ENCODE measurements around the gene LRRC47.

LRRC47 gene

DNA sequence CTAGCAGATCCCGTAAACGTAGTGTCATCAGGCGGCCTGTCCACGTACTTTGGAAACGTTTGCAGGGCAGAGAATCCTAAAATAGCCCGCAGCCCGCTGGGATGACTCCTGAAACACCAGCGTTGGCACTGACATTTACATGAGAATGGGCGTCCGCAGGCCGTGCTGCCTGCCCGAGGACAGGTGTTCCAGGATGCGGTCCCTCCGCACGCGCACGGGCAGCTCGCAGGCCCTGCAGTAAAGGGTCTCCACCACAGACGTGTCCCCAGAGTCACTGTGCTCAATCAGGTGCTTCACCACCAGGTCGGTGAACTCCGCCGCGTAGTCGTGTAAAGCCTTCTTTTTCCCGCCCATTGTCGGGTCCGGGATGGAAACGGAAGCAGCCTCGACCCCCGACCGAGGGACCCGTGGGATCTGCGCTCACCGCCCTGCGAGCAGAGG, 49.9 kb downstream of the LRRC47 start:
- no peak for DNase-seq

DNA sequence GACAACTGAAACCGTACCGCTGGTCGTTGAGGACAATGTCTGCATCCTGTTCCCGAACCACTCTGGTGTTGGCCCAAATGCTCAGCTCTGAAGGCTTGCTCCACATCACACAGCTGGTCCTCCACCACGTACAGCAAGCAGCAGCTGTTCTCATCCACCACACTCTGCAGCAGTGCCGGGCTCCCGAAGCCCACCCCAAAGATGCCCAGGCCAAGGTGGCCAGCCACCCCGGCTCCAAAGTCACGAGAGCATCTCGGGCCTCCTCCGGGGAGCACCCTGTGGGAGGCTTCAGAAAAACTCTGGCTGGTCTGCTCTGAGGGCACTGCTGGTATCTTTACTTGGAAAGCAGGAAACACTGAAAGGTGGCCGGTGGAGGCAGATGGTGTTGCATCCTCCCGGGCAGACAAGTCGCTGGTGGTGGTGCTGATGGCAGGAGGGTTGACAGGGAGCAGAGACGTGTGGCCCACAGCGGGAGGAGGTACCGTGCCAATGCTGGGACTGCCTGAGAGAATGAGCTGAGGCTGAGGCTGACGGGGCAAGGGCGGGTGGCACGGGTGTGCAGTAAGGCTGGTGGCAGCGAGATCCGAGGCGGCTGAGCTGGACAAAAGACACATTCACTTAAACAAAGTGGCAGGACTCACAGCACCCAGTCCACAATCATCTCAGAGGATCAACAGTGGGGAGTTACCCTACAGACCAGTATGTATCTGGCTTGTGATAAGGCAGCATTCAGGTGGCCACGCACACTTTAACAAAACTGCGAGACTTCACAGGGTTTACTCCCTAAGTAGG, 50.5 kb downstream of the LRRC47 start:
- DNase-seq, result no peak

DNA sequence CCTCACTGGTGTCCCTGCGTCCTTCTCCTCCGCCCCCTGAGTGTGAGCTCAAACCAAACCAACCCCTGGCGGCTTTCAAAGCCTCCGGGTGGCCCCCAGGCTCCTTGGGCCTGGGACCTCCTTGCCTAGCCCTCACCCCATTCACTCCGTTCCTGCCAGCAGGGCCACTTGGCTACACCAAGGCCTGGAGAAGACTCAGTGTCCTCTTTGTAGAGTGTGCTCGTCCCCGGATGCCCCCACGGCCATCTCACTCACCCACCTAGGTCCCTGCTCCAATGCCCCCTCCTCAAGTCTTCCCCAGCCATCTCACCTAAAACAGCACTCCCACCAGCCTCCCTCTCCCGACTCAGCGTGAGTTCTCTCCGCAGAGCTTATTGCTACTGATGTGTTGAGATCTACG, 51.2 kb downstream of the LRRC47 start:
- DNase-seq, result no peak

DNA sequence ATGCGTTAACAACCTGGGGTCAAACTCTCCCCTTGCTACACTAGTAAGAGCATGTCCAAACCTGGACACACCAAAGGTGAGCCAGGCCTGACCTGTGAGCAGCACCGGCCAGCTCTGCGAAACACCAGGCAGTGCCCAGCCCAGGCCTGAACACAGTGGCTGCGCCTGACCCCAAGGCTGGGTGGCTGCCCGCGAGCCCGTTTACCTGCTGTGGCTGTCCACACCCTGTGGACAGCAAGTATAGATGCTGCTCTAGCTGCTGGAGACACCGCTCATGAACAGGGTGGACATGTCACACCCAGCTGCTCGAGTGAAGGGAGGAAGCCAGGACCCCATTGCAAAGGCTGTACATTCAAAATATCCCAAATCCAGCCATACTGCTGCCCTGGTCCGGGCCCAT, 51.7 kb downstream of the LRRC47 start:
- no peak for DNase-seq

GRCh38 chr1:3743826-3744225, 52.5 kb downstream of the LRRC47 start:
- no peak for DNase-seq

GRCh38 chr1:3743421-3743820, 52.9 kb downstream of the LRRC47 start:
- no peak for DNase-seq

- no peak for DNase-seq
Measured at GRCh38 chr1:3742439-3743298, 53.6 kb downstream of the LRRC47 start.

- DNase-seq, result no peak
Measured at GRCh38 chr1:3741566-3742438, 54.5 kb downstream of the LRRC47 start.

DNA sequence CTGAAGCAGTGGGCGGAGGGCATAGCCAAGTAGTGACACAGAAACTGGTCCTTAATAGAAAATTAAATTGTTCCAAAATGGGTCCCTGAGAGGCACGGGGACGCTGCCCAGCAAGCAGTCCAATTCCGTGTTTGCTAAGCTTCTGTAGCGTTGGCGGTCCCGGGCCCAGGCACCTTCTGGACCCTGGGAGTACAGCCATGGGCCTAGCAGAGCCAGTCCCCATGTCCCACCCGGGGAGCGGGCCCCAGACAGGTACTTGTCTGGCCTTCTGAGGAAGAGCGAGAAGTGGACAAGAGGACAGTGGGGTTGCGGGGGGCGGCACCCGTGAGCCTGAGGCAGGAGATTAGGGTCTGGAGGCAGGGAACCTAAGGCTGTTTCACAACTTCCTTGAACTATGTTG, 55.5 kb downstream of the LRRC47 start:
- no peak for DNase-seq

DNA sequence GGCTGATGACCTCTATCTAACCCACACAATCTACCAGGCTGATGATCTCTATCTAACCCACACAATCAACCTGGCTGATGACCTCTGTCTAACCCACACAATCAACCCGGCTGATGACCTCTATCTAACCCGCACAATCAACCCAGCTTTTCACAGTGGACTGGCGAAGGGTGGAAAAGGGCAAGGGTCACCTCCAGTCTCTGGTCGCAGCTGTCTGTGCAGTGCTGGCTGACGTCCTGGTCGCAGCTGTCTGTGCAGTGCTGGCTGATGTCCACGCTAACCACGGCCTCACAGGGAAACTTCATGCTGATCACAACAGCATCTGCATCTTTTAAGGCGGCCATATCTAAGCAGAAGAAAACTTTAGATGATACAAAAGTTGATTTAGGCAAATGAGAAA, 56.3 kb downstream of the LRRC47 start:
- no peak for DNase-seq

- no peak for DNase-seq
Measured at GRCh38 chr1:3738943-3739342, 57.4 kb downstream of the LRRC47 start.

- no peak for DNase-seq
Measured at GRCh38 chr1:3736708-3737107, 59.6 kb downstream of the LRRC47 start.

GRCh38 chr1:3736131-3736561, 60.2 kb downstream of the LRRC47 start:
- no peak for DNase-seq

- no peak for DNase-seq
Measured at GRCh38 chr1:3735688-3736087, 60.6 kb downstream of the LRRC47 start.

DNA sequence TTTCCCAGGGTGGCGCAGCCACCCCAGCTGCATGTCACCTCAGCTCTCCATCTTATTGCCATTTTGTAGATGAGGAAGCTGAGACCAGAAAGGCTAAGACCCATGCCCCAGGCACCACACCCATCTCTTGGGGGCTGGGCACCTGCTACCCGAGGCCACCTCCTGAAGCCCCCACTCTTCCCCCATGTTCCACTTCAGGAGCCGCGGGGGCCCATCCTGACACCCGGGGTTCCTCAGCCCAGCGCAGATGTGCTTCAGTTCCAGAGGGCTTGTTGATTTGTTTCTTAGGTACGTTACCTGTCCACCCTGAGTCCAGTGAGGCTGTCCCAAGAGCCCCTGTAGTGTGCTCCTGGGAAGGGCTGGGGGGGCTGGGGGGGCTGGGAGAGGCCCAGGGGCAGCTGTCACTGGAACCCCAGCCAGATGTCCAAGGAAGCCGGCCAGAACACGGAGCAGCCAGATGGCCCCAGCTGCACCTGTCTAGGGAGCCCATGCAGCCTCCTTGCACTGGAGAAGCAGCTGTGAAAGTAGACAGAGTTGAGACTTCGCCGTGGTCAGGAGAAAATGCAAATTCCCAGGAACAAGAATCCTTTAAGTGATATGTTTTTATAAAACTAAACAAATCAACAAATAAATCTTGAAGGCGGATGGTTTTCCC, 61.1 kb downstream of the LRRC47 start:
- no peak for DNase-seq

DNA sequence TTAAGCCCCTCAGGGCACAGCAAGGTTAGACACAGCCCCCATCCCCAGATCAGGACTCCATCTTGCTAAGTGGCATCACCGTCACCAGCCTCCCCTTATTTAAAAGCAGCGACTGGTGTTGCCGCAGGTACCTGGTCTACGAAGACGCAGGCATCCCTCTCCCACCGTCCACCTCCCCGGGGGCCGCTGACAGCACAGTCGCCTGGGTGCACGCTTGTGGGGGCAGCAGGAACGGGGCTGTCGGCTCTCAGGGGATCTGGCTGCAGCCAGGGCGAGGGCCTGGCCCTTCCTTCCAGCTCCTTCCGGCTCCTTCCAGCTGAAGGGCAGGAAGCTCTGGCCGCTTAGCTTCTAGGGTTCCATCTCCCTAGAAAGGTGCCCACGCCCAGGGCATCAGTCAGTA, 61.7 kb downstream of the LRRC47 start:
- no peak for DNase-seq

GRCh38 chr1:3733883-3734589, 62.3 kb downstream of the LRRC47 start:
- no peak for DNase-seq

DNA sequence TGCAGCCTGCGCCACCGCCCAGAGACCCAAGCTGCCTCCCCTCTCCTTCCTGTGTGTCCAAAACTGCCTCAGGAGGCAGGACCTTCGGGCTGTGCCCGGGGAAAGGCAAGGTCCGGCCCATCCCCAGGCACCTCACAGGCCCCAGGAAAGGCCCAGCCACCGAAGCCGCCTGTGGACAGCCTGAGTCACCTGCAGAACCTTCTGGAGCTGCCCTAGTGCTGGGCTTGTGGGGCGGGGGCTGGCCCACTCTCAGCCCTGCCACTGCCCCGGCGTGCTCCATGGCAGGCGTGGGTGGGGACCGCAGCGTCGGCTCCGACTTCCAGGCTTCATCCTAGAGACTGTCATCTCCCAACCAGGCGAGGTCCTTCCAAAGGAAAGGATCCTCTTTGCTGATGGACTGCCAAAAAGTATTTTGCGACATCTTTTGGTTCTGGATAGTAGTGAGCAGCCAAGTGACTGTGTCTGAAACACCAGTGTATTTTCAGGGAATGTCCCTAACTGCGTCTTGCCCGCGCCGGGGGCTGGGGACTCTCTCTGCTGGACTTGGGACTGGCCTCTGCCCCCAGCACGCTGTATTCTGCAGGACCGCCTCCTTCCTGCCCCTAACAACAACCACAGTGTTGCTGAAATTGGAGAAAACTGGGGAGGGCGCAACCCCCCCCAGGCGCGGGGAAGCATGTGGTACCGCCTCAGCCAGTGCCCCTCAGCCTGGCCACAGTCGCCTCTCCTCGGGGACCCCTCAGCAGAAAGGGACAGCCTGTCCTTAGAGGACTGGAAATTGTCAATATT, 63.0 kb downstream of the LRRC47 start:
- no peak for DNase-seq

GRCh38 chr1:3732434-3733093, 63.7 kb downstream of the LRRC47 start:
- no peak for DNase-seq

All from NCI-H446 treated with DMSO at 0.1 percent for 48 hours (cell line).